H9 (cell line): Measurements from ENCODE around the gene SHH. TPM values are rescaled to one million over a fixed set of nuclear protein-coding genes. Genes with fewer than 3 reads are reported as not detected.

Experiments
- DNase-seq: peaks from one replicate; pipeline ENCODE4 v3.0.0-alpha.2; 2017
- H2AFZ ChIP-seq: one replicate; pipeline ENCODE4 v1.6.1; 2013; ENCODE audit warnings: mild to moderate bottlenecking, low read length, control low read depth, moderate library complexity
- H2AK5ac ChIP-seq: 2 replicates; pipeline ENCODE4 v1.6.1; 2013; ENCODE audit warnings: low read length, control low read depth, mixed read lengths; ENCODE audit not compliant: insufficient read length
- H2BK120ac ChIP-seq: one replicate; pipeline ENCODE4 v1.6.1; 2013; ENCODE audit warnings: low read depth, mild to moderate bottlenecking, low read length, control low read depth, inconsistent platforms; ENCODE audit not compliant: poor library complexity, severe bottlenecking
- H2BK12ac ChIP-seq: 2 replicates; pipeline ENCODE4 v1.6.1; 2013; ENCODE audit warnings: low read length, control low read depth, mixed read lengths, low read depth; ENCODE audit not compliant: insufficient read length
- H2BK15ac ChIP-seq: 2 replicates; pipeline ENCODE4 v1.6.1; 2013; ENCODE audit warnings: low read depth, low read length, control low read depth
- H2BK20ac ChIP-seq: one replicate; pipeline ENCODE4 v1.6.1; 2013; ENCODE audit warnings: low read depth, mild to moderate bottlenecking, low read length, control low read depth, inconsistent platforms; ENCODE audit not compliant: poor library complexity, severe bottlenecking
- H2BK5ac ChIP-seq: 2 replicates; pipeline ENCODE4 v1.6.1; 2013; ENCODE audit warnings: low read length, control low read depth, mixed read lengths; ENCODE audit not compliant: insufficient read length
- H3K14ac ChIP-seq: 2 replicates; pipeline ENCODE4 v1.6.1; 2013; ENCODE audit warnings: low read length, control low read depth; ENCODE audit not compliant: insufficient read depth
- H3K18ac ChIP-seq: 2 replicates; pipeline ENCODE4 v1.6.1; 2013; ENCODE audit warnings: low read depth, mild to moderate bottlenecking, mixed read lengths, low read length, control low read depth; ENCODE audit not compliant: insufficient read length
- H3K23ac ChIP-seq: 2 replicates; pipeline ENCODE4 v1.6.1; 2013; ENCODE audit warnings: low read length, control low read depth, mixed read lengths, low read depth; ENCODE audit not compliant: insufficient read length
- H3K23me2 ChIP-seq: 2 replicates; pipeline ENCODE4 v1.6.1; 2013; ENCODE audit warnings: low read depth, mild to moderate bottlenecking, mixed read lengths, low read length, control low read depth; ENCODE audit not compliant: insufficient read length, poor library complexity, severe bottlenecking
- H3K27ac ChIP-seq: 2 replicates; pipeline ENCODE4 v1.5.1; 2013; ENCODE audit warnings: low read length, control low read depth, mixed read lengths, low read depth; ENCODE audit not compliant: insufficient read length
- H3K27me3 ChIP-seq: 2 replicates; pipeline ENCODE4 v1.6.1; 2013; ENCODE audit warnings: low read length, control low read depth, inconsistent platforms; ENCODE audit not compliant: insufficient read depth
- H3K4ac ChIP-seq: 2 replicates; pipeline ENCODE4 v1.6.1; 2013; ENCODE audit warnings: low read depth, mild to moderate bottlenecking, control low read depth, inconsistent platforms, low read length, moderate library complexity
- H3K4me1 ChIP-seq: 2 replicates; pipeline ENCODE4 v1.6.1; 2013; ENCODE audit warnings: low read length, control low read depth, inconsistent platforms; ENCODE audit not compliant: insufficient read depth
- H3K4me2 ChIP-seq: 2 replicates; pipeline ENCODE4 v1.6.1; 2013; ENCODE audit warnings: low read length, control low read depth, mixed read lengths; ENCODE audit not compliant: insufficient read length, insufficient read depth
- H3K56ac ChIP-seq: 2 replicates; pipeline ENCODE4 v1.6.1; 2013; ENCODE audit warnings: low read depth, mild to moderate bottlenecking, mixed read lengths, low read length, control low read depth; ENCODE audit not compliant: insufficient read length
- H3K79me1 ChIP-seq: 2 replicates; pipeline ENCODE4 v1.6.1; 2013; ENCODE audit warnings: low read depth, mild to moderate bottlenecking, moderate library complexity, low read length, control low read depth, inconsistent platforms; ENCODE audit not compliant: insufficient read depth, poor library complexity, severe bottlenecking
- H3K79me2 ChIP-seq: 2 replicates; pipeline ENCODE4 v1.6.1; 2013; ENCODE audit warnings: low read length, control low read depth, inconsistent platforms; ENCODE audit not compliant: insufficient read depth
- H3K9ac ChIP-seq: 2 replicates; pipeline ENCODE4 v1.6.1; 2013; ENCODE audit warnings: low read length, control low read depth, mixed read lengths; ENCODE audit not compliant: insufficient read length; ENCODE audit errors: extremely low read depth
- H3K9me3 ChIP-seq: one replicate; pipeline ENCODE4 v1.6.1; 2013; ENCODE audit warnings: low read depth, low read length, inconsistent platforms; ENCODE audit not compliant: control insufficient read depth
- H3T11ph ChIP-seq: one replicate; pipeline ENCODE4 v1.6.1; 2013; ENCODE audit warnings: mild to moderate bottlenecking, low read length, control low read depth, inconsistent platforms
- H4K20me1 ChIP-seq: one replicate; pipeline ENCODE4 v1.6.1; 2013; ENCODE audit not compliant: control insufficient read depth, insufficient read length, insufficient read depth
- H4K5ac ChIP-seq: 2 replicates; pipeline ENCODE4 v1.6.1; 2013; ENCODE audit warnings: low read depth, mild to moderate bottlenecking, mixed read lengths, low read length, control low read depth; ENCODE audit not compliant: insufficient read length
- H4K8ac ChIP-seq: replicated peaks from 2 replicates; pipeline ENCODE4 v1.6.1; 2013; ENCODE audit warnings: low read length, control low read depth, mixed read lengths, low read depth; ENCODE audit not compliant: insufficient read length
- H4K91ac ChIP-seq: 2 replicates; pipeline ENCODE4 v1.6.1; 2013; ENCODE audit warnings: low read depth, mild to moderate bottlenecking, moderate library complexity, mixed read lengths, low read length, control low read depth; ENCODE audit not compliant: insufficient read length
- H3K27ac Mint-ChIP-seq, 3 experiments: 2 replicates in 2 of 3; 3 replicates in 1 of 3; pipeline ENCODE4 v1.8.0; 2020 to 2021; ENCODE audit warnings: mixed read lengths in 3 of 3, mild to moderate bottlenecking in 1 of 3, moderate library complexity in 1 of 3
- H3K27me3 Mint-ChIP-seq: 2 replicates; pipeline ENCODE4 v1.8.0; 2021; ENCODE audit warnings: low read depth, mild to moderate bottlenecking, moderate library complexity, mixed read lengths
- H3K36me3 Mint-ChIP-seq, 3 experiments: 2 replicates in 2 of 3; 3 replicates in 1 of 3; pipeline ENCODE4 v1.8.0; 2020 to 2021; ENCODE audit warnings: low read depth in 3 of 3, mixed read lengths in 3 of 3; ENCODE audit not compliant: insufficient read depth in 1 of 3
- H3K4me1 Mint-ChIP-seq, 2 experiments: 2 replicates each; pipeline ENCODE4 v1.8.0; 2020; ENCODE audit warnings: mixed read lengths in 2 of 2
- H3K4me3 Mint-ChIP-seq, 2 experiments: 2 replicates in 1 of 2; 3 replicates in 1 of 2; pipeline ENCODE4 v1.8.0; 2020 to 2021; ENCODE audit warnings: mild to moderate bottlenecking in 2 of 2, mixed read lengths in 2 of 2, moderate library complexity in 1 of 2
- H3K9me3 Mint-ChIP-seq, 2 experiments: 2 replicates in 1 of 2; 3 replicates in 1 of 2; pipeline ENCODE4 v1.8.0; 2020; ENCODE audit warnings: mild to moderate bottlenecking in 2 of 2, mixed read lengths in 2 of 2, moderate library complexity in 1 of 2
- CTCF ChIP-seq: fragments of 200-600 bp; sonication (generic); conservative IDR thresholded peaks from 3 replicates; pipeline ENCODE4 v1.8.0; 2021; ENCODE audit warnings: antibody characterized with exemption, mild to moderate bottlenecking
- WGBS: extraction: QIAGEN DNeasy Blood & Tissue Kit; methylation state at CpG from one replicate; pipeline ENCODE4 v1.1.7; 2013; ENCODE audit warnings: missing lambda C conversion rate, low lambda C conversion rate, mixed read lengths; ENCODE audit not compliant: insufficient read length; ENCODE audit errors: extremely low coverage; 5-methylcytosine and 5-hydroxymethylcytosine counted together
- total RNA-seq: library from RNA; stranded (reverse); gene quantifications from 2 replicates; pipeline ENCODE4 v1.2.1, GENCODE V29; 2021

SHH gene
- total RNA-seq, 1 experiment from 2014 or later, result 0.07 TPM

GRCh38 chr7:155761162-155761561 is 51.1 kb downstream of the SHH start:
- Histone ChIP-seq H3K9ac (no peak overlapping the region), H2BK15ac (no peak overlapping the region), H2AFZ (no peak overlapping the region), H4K8ac (no peak overlapping the region), H2BK12ac (no peak overlapping the region), H3K27me3 (no peaks in the 10 kb centered on the region), H2BK120ac (no peak overlapping the region), H2BK20ac (no peak overlapping the region), H3K18ac (no peak overlapping the region), H3K4ac (no peak overlapping the region), H3K14ac (no peak overlapping the region), H3T11ph (no peak overlapping the region), H3K23me2 (no peaks in the 10 kb centered on the region), H4K5ac (no peak overlapping the region), H3K79me1 (no peaks in the 10 kb centered on the region), H4K91ac (no peak overlapping the region), H3K56ac (no peak overlapping the region), H3K4me1 (no peaks in the 10 kb centered on the region; the same call in 1 of the 2 replicates), H3K27ac (no peak overlapping the region), H3K9me3 (no peaks in the 10 kb centered on the region), H2BK5ac (no peak overlapping the region), H3K4me2 (no peak overlapping the region), H2AK5ac (no peak overlapping the region), H3K23ac (no peak overlapping the region), H4K20me1 (no peaks in the 10 kb centered on the region), H3K79me2 (peaks cover 4% of the 10 kb centered on the region; the same call in 1 of the 2 replicates)
- DNase-seq, result no peak
- Mint-ChIP-seq H3K4me3 (no peak overlapping the region), H3K27ac (peak overlapping the region in 1 of 3 experiments; percentile 59; a peak in 2 of 7 replicates), H3K27me3 (no peaks in the 10 kb centered on the region), H3K36me3 (peaks cover 29 to 49% (median 48%) of the 10 kb centered on the region in 3 experiments), H3K4me1 (peaks cover 43 to 51% of the 10 kb centered on the region in 2 experiments), H3K9me3 (peaks cover 6% of the 10 kb centered on the region in 2 experiments; a peak in 3 of 5 replicates)
- no CpG with 5 or more reads among the region's 5 CpGs for WGBS
- no peak for TF ChIP-seq CTCF
